ENCODE measurements around the gene NCOA3. TPM values are rescaled to one million over a fixed set of nuclear protein-coding genes. Genes with fewer than 3 reads are reported as not detected.
"Not testable (repeated sequence)": the region's sequence is repeated elsewhere in the genome, so short reads cannot be mapped to it uniquely, and the experiment has no call there.

NCOA3 gene
- total RNA-seq, 1 donor from 2014 or later: 18.6 TPM

GRCh38 chr20:47496118-47496517 is 5.6 kb upstream of the NCOA3 start:
- intact Hi-C loops (cut with DNase I): loop anchor here (10.0 kb wide), 1 partner anchor 281 kb away; no protein-coding TSS in a partner anchor
- DNase-seq (ENCODE audit: low spot score): no peak

GRCh38 chr20:47498606-47499005 is 3.1 kb upstream of the NCOA3 start:
- intact Hi-C loops (cut with DNase I): loop anchor here (10.0 kb wide), 1 partner anchor 284 kb away; no protein-coding TSS in a partner anchor
- DNase-seq (ENCODE audit: low spot score): no peak

GRCh38 chr20:47499053-47499452 is 2.6 kb upstream of the NCOA3 start:
- no peak for DNase-seq (ENCODE audit: low spot score)
- intact Hi-C loops (cut with DNase I): loop anchor here (10.0 kb wide), 1 partner anchor 284 kb away; no protein-coding TSS in a partner anchor

- intact Hi-C loops (cut with DNase I): loop anchor here (5.0 to 10.0 kb wide), 4 partner anchors 67 to 225 kb away; no protein-coding TSS in a partner anchor
- DNase-seq (ENCODE audit: low spot score): not testable (repeated sequence)
Observed at GRCh38 chr20:47500082-47500481, 1.6 kb upstream of the NCOA3 start.

GRCh38 chr20:47500554-47500953 is 1.1 kb upstream of the NCOA3 start:
- intact Hi-C loops (cut with DNase I): loop anchor here (5.0 to 10.0 kb wide), 4 partner anchors 67 to 226 kb away; no protein-coding TSS in a partner anchor

GRCh38 chr20:47501116-47501481 is 588 bp upstream of the NCOA3 start:
- intact Hi-C loops (cut with DNase I): loop anchor here (5.0 to 10.0 kb wide), 4 partner anchors 66 to 226 kb away; no protein-coding TSS in a partner anchor
- no peak for DNase-seq (ENCODE audit: low spot score)

More at GRCh38 chr20:47500554-47500953, 1.1 kb upstream of the NCOA3 start:
- no peak for DNase-seq (ENCODE audit: low spot score)

GRCh38 chr20:47502271-47503239 is 868 bp downstream of the NCOA3 start:
- intact Hi-C loops (cut with DNase I): loop anchor here (5.0 to 10.0 kb wide), 4 partner anchors 65 to 228 kb away; no protein-coding TSS in a partner anchor
- no peak for DNase-seq (ENCODE audit: low spot score)

- intact Hi-C loops (cut with DNase I): loop anchor here (5.0 to 10.0 kb wide), 4 partner anchors 64 to 229 kb away; no protein-coding TSS in a partner anchor
- DNase-seq (ENCODE audit: low spot score): no peak
Observed at GRCh38 chr20:47503685-47504084, 2.0 kb downstream of the NCOA3 start.

- no peak for DNase-seq (ENCODE audit: low spot score)
- intact Hi-C loops (cut with DNase I): loop anchor here (10.0 kb wide), 1 partner anchor 232 kb away; no protein-coding TSS in a partner anchor
Observed at GRCh38 chr20:47506335-47506734, 4.6 kb downstream of the NCOA3 start.

GRCh38 chr20:47506850-47507249 is 5.2 kb downstream of the NCOA3 start:
- no peak for DNase-seq (ENCODE audit: low spot score)
- intact Hi-C loops (cut with DNase I): loop anchor here (10.0 kb wide), 1 partner anchor 232 kb away; no protein-coding TSS in a partner anchor

- intact Hi-C loops (cut with DNase I): loop anchor here (10.0 kb wide), 1 partner anchor 233 kb away; no protein-coding TSS in a partner anchor
- DNase-seq (ENCODE audit: low spot score): not testable (repeated sequence)
Observed at GRCh38 chr20:47507275-47507981, 5.7 kb downstream of the NCOA3 start.

- DNase-seq (ENCODE audit: low spot score): no peak
- intact Hi-C loops (cut with DNase I): loop anchor here (10.0 kb wide), 1 partner anchor 233 kb away; no protein-coding TSS in a partner anchor
Observed at GRCh38 chr20:47508278-47508677, 6.6 kb downstream of the NCOA3 start.

GRCh38 chr20:47509104-47509661 is 7.5 kb downstream of the NCOA3 start:
- no peak for DNase-seq (ENCODE audit: low spot score)
- intact Hi-C loops (cut with DNase I): loop anchor here (10.0 kb wide), 1 partner anchor 234 kb away; no protein-coding TSS in a partner anchor

- intact Hi-C loops (cut with DNase I): loop anchor here (10.0 kb wide), 1 partner anchor 235 kb away; no protein-coding TSS in a partner anchor
- DNase-seq (ENCODE audit: low spot score): no peak
Observed at GRCh38 chr20:47509685-47510084, 8.0 kb downstream of the NCOA3 start.

- DNase-seq (ENCODE audit: low spot score): no peak
- intact Hi-C loops (cut with DNase I): no loop called here
Observed at GRCh38 chr20:47515843-47516242, 14.2 kb downstream of the NCOA3 start.

GRCh38 chr20:47521059-47521808 is 19.5 kb downstream of the NCOA3 start:
- DNase-seq (ENCODE audit: low spot score): no peak

GRCh38 chr20:47524015-47524784 is 22.5 kb downstream of the NCOA3 start:
- no peak for DNase-seq (ENCODE audit: low spot score)
- intact Hi-C loops (cut with DNase I): no loop called here

More at GRCh38 chr20:47521059-47521808, 19.5 kb downstream of the NCOA3 start:
- intact Hi-C loops (cut with DNase I): no loop called here
